Immature natural killer cell (primary cell): Measurements from ENCODE around the gene SLC43A1. TPM values are rescaled to one million over a fixed set of nuclear protein-coding genes. Genes with fewer than 3 reads are reported as not detected.
A peak's percentile ranks its signal among the peaks of the same experiment; 100 is the strongest.

Experiments used
- DNase-seq, 3 donors: peaks; one replicate each; pipeline ENCODE4 v3.0.0; 2022; ENCODE audit warnings: mixed read lengths in 1 of 3
- H3K27ac Mint-ChIP-seq, 6 donors: one replicate each; pipeline ENCODE4 v1.8.0; 2020; ENCODE audit warnings: mixed read lengths in 6 of 6, mild to moderate bottlenecking in 5 of 6, inconsistent platforms in 4 of 6, moderate library complexity in 3 of 6
- H3K27me3 Mint-ChIP-seq, 3 donors: one replicate each; pipeline ENCODE4 v1.8.0; 2020 to 2021; ENCODE audit warnings: low read depth in 3 of 3, mild to moderate bottlenecking in 3 of 3, mixed read lengths in 3 of 3, moderate library complexity in 3 of 3, inconsistent platforms in 1 of 3
- H3K36me3 Mint-ChIP-seq, 3 donors: one replicate each; pipeline ENCODE4 v1.8.0; 2020; ENCODE audit warnings: mixed read lengths in 3 of 3, inconsistent platforms in 2 of 3, mild to moderate bottlenecking in 2 of 3
- H3K4me1 Mint-ChIP-seq, 2 donors: one replicate each; pipeline ENCODE4 v1.8.0; 2020; ENCODE audit warnings: inconsistent platforms in 2 of 2, mild to moderate bottlenecking in 2 of 2, mixed read lengths in 2 of 2, moderate library complexity in 1 of 2
- H3K4me3 Mint-ChIP-seq, 5 donors: one replicate each; pipeline ENCODE4 v1.8.0; 2020; ENCODE audit warnings: mild to moderate bottlenecking in 5 of 5, mixed read lengths in 5 of 5, inconsistent platforms in 3 of 5, moderate library complexity in 3 of 5
- H3K9me3 Mint-ChIP-seq, 6 donors: one replicate each; pipeline ENCODE4 v1.8.0; 2020; ENCODE audit warnings: mild to moderate bottlenecking in 6 of 6, mixed read lengths in 6 of 6, inconsistent platforms in 4 of 6, moderate library complexity in 3 of 6
- polyA plus RNA-seq, 3 donors: library from polyadenylated mRNA; unstranded; fragments of 300-500 nt; fragmentation: Illumina TruSeq; gene quantifications; one replicate each; pipeline ENCODE4 v1.2.3, GENCODE V29; 2021

The SLC43A1 gene
- polyA plus RNA-seq, 3 donors from 2014 or later: 15.8 to 20.3 (median 17.5) TPM

GRCh38 chr11:57476047-57476756, 39.3 kb downstream of the SLC43A1 start:
- H3K4me3 Mint-ChIP-seq: peak overlapping the region; percentile 80 to 85 (median 82)
- peak overlapping the region in 4 of 6 donors; percentile 42 to 79 (median 60) for H3K27ac Mint-ChIP-seq
- H3K36me3 Mint-ChIP-seq: no peaks in the 10 kb centered on the region
- peaks cover 2 to 4% (median 3%) of the 10 kb centered on the region in 3 donors for H3K27me3 Mint-ChIP-seq
- peaks cover 35 to 38% of the 10 kb centered on the region in 2 donors for H3K4me1 Mint-ChIP-seq
- peak; percentile 48 to 57 (median 55) for DNase-seq
- no peaks in the 10 kb centered on the region for H3K9me3 Mint-ChIP-seq

GRCh38 chr11:57475671-57476046, 39.8 kb downstream of the SLC43A1 start:
- H3K4me1 Mint-ChIP-seq: peaks cover 35 to 38% of the 10 kb centered on the region in 2 donors
- no peak for DNase-seq
- peak overlapping the region in 4 of 6 donors; percentile 42 to 79 (median 60) for H3K27ac Mint-ChIP-seq
- peak overlapping the region; percentile 80 to 85 (median 82) for H3K4me3 Mint-ChIP-seq
- peaks cover 2 to 4% (median 3%) of the 10 kb centered on the region in 3 donors for H3K27me3 Mint-ChIP-seq
- no peaks in the 10 kb centered on the region for H3K9me3 Mint-ChIP-seq
- no peaks in the 10 kb centered on the region for H3K36me3 Mint-ChIP-seq

GRCh38 chr11:57475191-57475590, 40.3 kb downstream of the SLC43A1 start:
- no peak overlapping the region for H3K27ac Mint-ChIP-seq
- no peaks in the 10 kb centered on the region for H3K9me3 Mint-ChIP-seq
- DNase-seq: no peak
- H3K36me3 Mint-ChIP-seq: no peaks in the 10 kb centered on the region
- H3K4me1 Mint-ChIP-seq: peaks cover 35 to 36% of the 10 kb centered on the region in 2 donors
- peak overlapping the region; percentile 59 to 84 (median 81) for H3K4me3 Mint-ChIP-seq
- H3K27me3 Mint-ChIP-seq: peaks cover 2 to 4% (median 3%) of the 10 kb centered on the region in 3 donors

GRCh38 chr11:57474803-57475115, 40.7 kb downstream of the SLC43A1 start:
- no peaks in the 10 kb centered on the region for H3K36me3 Mint-ChIP-seq
- peak overlapping the region in 1 of 6 donors; percentile 29 for H3K27ac Mint-ChIP-seq
- H3K4me3 Mint-ChIP-seq: peak overlapping the region; percentile 59 to 84 (median 81)
- H3K4me1 Mint-ChIP-seq: peaks cover 35% of the 10 kb centered on the region in 2 donors
- no peaks in the 10 kb centered on the region for H3K9me3 Mint-ChIP-seq
- H3K27me3 Mint-ChIP-seq: peaks cover 2 to 3% (median 2%) of the 10 kb centered on the region in 3 donors
- DNase-seq: no peak

- no peaks in the 10 kb centered on the region for H3K36me3 Mint-ChIP-seq
- H3K4me1 Mint-ChIP-seq: peaks cover 35% of the 10 kb centered on the region in 2 donors
- H3K27ac Mint-ChIP-seq: peak overlapping the region; percentile 25 to 90 (median 64)
- DNase-seq: peak; percentile 53 to 57 (median 55)
- H3K4me3 Mint-ChIP-seq: peak overlapping the region; percentile 63 to 84 (median 81)
- H3K9me3 Mint-ChIP-seq: no peaks in the 10 kb centered on the region
- H3K27me3 Mint-ChIP-seq: peaks cover 2 to 3% (median 2%) of the 10 kb centered on the region in 3 donors
Measured at GRCh38 chr11:57474017-57474802, 41.3 kb downstream of the SLC43A1 start.

GRCh38 chr11:57473285-57473841, 42.1 kb downstream of the SLC43A1 start:
- Mint-ChIP-seq H3K27me3 (peaks cover 2 to 3% (median 2%) of the 10 kb centered on the region in 3 donors), H3K4me1 (peaks cover 35% of the 10 kb centered on the region in 2 donors), H3K9me3 (no peaks in the 10 kb centered on the region), H3K4me3 (peak overlapping the region in 4 of 5 donors; percentile 4 to 59 (median 51)), H3K27ac (peak overlapping the region in 4 of 6 donors; percentile 26 to 72 (median 50)), H3K36me3 (peaks cover 0 to under 1% (median 0%) of the 10 kb centered on the region in 3 donors)
- no peak for DNase-seq

GRCh38 chr11:57471496-57471895, 44.0 kb downstream of the SLC43A1 start:
- peaks cover 0 to 3% (median 0%) of the 10 kb centered on the region in 3 donors for H3K27me3 Mint-ChIP-seq
- peaks cover 32 to 35% of the 10 kb centered on the region in 2 donors for H3K4me1 Mint-ChIP-seq
- no peaks in the 10 kb centered on the region for H3K9me3 Mint-ChIP-seq
- DNase-seq: no peak
- no peak overlapping the region for H3K27ac Mint-ChIP-seq
- no peak overlapping the region for H3K4me3 Mint-ChIP-seq
- H3K36me3 Mint-ChIP-seq: peaks cover 0 to 5% (median 3%) of the 10 kb centered on the region in 3 donors

- peaks cover 0 to 5% (median 3%) of the 10 kb centered on the region in 3 donors for H3K36me3 Mint-ChIP-seq
- peaks cover 0 to 4% (median 0%) of the 10 kb centered on the region in 3 donors for H3K27me3 Mint-ChIP-seq
- H3K9me3 Mint-ChIP-seq: no peaks in the 10 kb centered on the region
- no peak for DNase-seq
- no peak overlapping the region for H3K27ac Mint-ChIP-seq
- H3K4me3 Mint-ChIP-seq: no peak overlapping the region
- H3K4me1 Mint-ChIP-seq: peaks cover 14 to 15% of the 10 kb centered on the region in 2 donors
Measured at GRCh38 chr11:57469268-57469667, 46.2 kb downstream of the SLC43A1 start.

- Mint-ChIP-seq H3K27me3 (peaks cover 0 to 4% (median 4%) of the 10 kb centered on the region in 3 donors), H3K9me3 (no peaks in the 10 kb centered on the region), H3K4me1 (peaks cover 6 to 7% of the 10 kb centered on the region in 2 donors), H3K36me3 (peaks cover 0 to 5% (median 3%) of the 10 kb centered on the region in 3 donors), H3K27ac (no peak overlapping the region), H3K4me3 (no peak overlapping the region)
- no peak for DNase-seq
Measured at GRCh38 chr11:57468276-57468675, 47.2 kb downstream of the SLC43A1 start.

- peaks cover 8% of the 10 kb centered on the region in 2 donors for H3K4me1 Mint-ChIP-seq
- peaks cover 0 to 5% (median 3%) of the 10 kb centered on the region in 3 donors for H3K36me3 Mint-ChIP-seq
- H3K9me3 Mint-ChIP-seq: no peaks in the 10 kb centered on the region
- no peak for DNase-seq
- H3K4me3 Mint-ChIP-seq: no peak overlapping the region
- H3K27me3 Mint-ChIP-seq: peaks cover 0 to 7% (median 4%) of the 10 kb centered on the region in 3 donors
- H3K27ac Mint-ChIP-seq: peak overlapping the region in 1 of 6 donors; percentile 17
Measured at GRCh38 chr11:57467508-57468157, 47.9 kb downstream of the SLC43A1 start.

- peaks cover 0 to 5% (median 3%) of the 10 kb centered on the region in 3 donors for H3K36me3 Mint-ChIP-seq
- no peak overlapping the region for H3K27ac Mint-ChIP-seq
- no peak for DNase-seq
- H3K27me3 Mint-ChIP-seq: peaks cover under 1 to 7% (median 4%) of the 10 kb centered on the region in 3 donors
- H3K4me3 Mint-ChIP-seq: no peak overlapping the region
- H3K9me3 Mint-ChIP-seq: no peaks in the 10 kb centered on the region
- peaks cover 11% of the 10 kb centered on the region in 2 donors for H3K4me1 Mint-ChIP-seq
Measured at GRCh38 chr11:57466680-57467079, 48.8 kb downstream of the SLC43A1 start.

GRCh38 chr11:57464539-57465181, 50.8 kb downstream of the SLC43A1 start:
- Mint-ChIP-seq H3K36me3 (peaks cover 0 to 5% (median 3%) of the 10 kb centered on the region in 3 donors), H3K27ac (no peak overlapping the region), H3K27me3 (peaks cover 5 to 17% (median 14%) of the 10 kb centered on the region in 3 donors)

More at GRCh38 chr11:57464539-57465181, 50.8 kb downstream of the SLC43A1 start:
- Mint-ChIP-seq H3K4me3 (no peak overlapping the region), H3K9me3 (no peaks in the 10 kb centered on the region), H3K4me1 (peaks cover 17 to 18% of the 10 kb centered on the region in 2 donors)
- DNase-seq: no peak
